Suprapubic skin (tissue), 4 donors: Measurements from ENCODE around the gene RAE1. TPM values are rescaled to one million over a fixed set of nuclear protein-coding genes. Genes with fewer than 3 reads are reported as not detected.
"Not testable (repeated sequence)": the region's sequence is repeated elsewhere in the genome, so short reads cannot be mapped to it uniquely, and the experiment has no call there.

Experiments used
- DNase-seq, 2 donors: peaks; one replicate each; pipeline ENCODE4 v3.0.0-alpha.2; 2019; ENCODE audit warnings: low spot score in 2 of 2
- H3K27ac ChIP-seq: fragments of 200-600 bp; sonication (generic); one replicate; pipeline ENCODE4 v1.5.1; 2019
- H3K27me3 ChIP-seq: fragments of 200-600 bp; sonication (generic); one replicate; pipeline ENCODE4 v1.5.1; 2019
- H3K36me3 ChIP-seq: fragments of 200-600 bp; sonication (generic); one replicate; pipeline ENCODE4 v1.5.1; 2019
- H3K4me1 ChIP-seq: fragments of 200-600 bp; sonication (generic); one replicate; pipeline ENCODE4 v1.5.1; 2019
- H3K4me3 ChIP-seq: fragments of 200-600 bp; sonication (generic); one replicate; pipeline ENCODE4 v1.5.1; 2019; ENCODE audit warnings: mild to moderate bottlenecking
- H3K9me3 ChIP-seq: fragments of 200-600 bp; sonication (generic); one replicate; pipeline ENCODE4 v1.5.1; 2019
- EP300 ChIP-seq: sonication (generic); formaldehyde crosslinking; IDR thresholded peaks from one replicate; pipeline ENCODE4 v1.6.1; 2017; ENCODE audit warnings: antibody characterized with exemption
- POLR2A ChIP-seq, 2 donors: fragments of 450-650 bp; IDR thresholded peaks; one replicate each; pipeline ENCODE4 v1.6.1; 2017; ENCODE audit warnings: antibody characterized with exemption in 2 of 2, mild to moderate bottlenecking in 2 of 2, moderate library complexity in 2 of 2
- POLR2AphosphoS5 ChIP-seq, 3 donors: sonication (generic); formaldehyde crosslinking; IDR thresholded peaks; one replicate each; pipeline ENCODE4 v1.6.1; 2017; ENCODE audit warnings: antibody characterized with exemption in 3 of 3
- WGBS: methylation state at CpG from one replicate; pipeline ENCODE4 v1.1.5; 2018; 5-methylcytosine and 5-hydroxymethylcytosine counted together
- total RNA-seq, 4 donors: library from RNA; depleted of rRNA; stranded (reverse); fragments of >200 nt; gene quantifications; one replicate each; pipeline ENCODE4 v1.1.0, GENCODE V29; 2016
- TF ChIP-seq, protein P1 (sequence below), 2 donors: fragments of 200-600 bp in 1 of 2; fragments of 450-650 bp in 1 of 2; sonication (generic) in 1 of 2; IDR thresholded peaks; one replicate each; pipeline ENCODE4 v1.5.1; 2016 to 2019; ENCODE audit warnings: antibody characterized with exemption in 2 of 2, mild to moderate bottlenecking in 1 of 2, moderate library complexity in 1 of 2

RAE1 gene
- total RNA-seq, 4 donors from 2014 or later = 31.2 to 45.1 (median 37.2) TPM

DNA sequence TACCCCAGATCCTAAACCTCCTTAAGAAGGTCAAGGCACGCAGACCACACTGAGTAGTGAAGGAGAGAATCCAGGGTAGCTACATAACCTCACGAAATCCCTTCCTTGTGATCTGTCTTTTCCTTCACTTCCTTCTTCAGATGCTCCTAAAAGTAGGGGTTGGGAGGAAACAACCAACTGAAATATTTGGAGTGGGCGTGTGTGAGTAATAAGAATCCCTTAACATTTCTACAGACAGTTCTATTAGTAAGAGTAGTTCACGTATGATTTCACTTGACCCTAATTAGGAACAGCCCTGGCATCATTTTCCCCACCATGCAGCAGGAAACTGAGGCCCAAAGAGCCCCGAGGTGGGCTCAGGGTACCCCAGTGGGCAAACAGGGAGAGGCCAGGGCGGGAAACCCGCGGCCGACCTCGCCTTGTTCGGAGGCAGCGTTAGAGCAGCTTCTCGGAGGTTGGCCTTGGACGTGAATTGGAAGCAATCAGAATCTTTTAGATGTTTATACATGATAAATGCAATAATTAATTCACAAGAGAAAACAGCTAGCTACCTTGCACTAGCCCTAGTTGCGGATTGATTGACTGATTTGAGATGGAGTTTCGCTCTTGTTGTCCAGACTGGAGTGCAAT is 859 bp upstream of the RAE1 start:
- Histone ChIP-seq H3K36me3 (peaks cover 4% of the 10 kb centered on the region), H3K4me3 (no peak overlapping the region), H3K4me1 (peaks cover 21% of the 10 kb centered on the region), H3K9me3 (no peaks in the 10 kb centered on the region), H3K27me3 (no peaks in the 10 kb centered on the region), H3K27ac (no peak overlapping the region)
- no peak for TF ChIP-seq POLR2A (IDR thresholded peaks at IDR 0.05)
- no peak for TF ChIP-seq EP300
- TF ChIP-seq, protein P1, sequence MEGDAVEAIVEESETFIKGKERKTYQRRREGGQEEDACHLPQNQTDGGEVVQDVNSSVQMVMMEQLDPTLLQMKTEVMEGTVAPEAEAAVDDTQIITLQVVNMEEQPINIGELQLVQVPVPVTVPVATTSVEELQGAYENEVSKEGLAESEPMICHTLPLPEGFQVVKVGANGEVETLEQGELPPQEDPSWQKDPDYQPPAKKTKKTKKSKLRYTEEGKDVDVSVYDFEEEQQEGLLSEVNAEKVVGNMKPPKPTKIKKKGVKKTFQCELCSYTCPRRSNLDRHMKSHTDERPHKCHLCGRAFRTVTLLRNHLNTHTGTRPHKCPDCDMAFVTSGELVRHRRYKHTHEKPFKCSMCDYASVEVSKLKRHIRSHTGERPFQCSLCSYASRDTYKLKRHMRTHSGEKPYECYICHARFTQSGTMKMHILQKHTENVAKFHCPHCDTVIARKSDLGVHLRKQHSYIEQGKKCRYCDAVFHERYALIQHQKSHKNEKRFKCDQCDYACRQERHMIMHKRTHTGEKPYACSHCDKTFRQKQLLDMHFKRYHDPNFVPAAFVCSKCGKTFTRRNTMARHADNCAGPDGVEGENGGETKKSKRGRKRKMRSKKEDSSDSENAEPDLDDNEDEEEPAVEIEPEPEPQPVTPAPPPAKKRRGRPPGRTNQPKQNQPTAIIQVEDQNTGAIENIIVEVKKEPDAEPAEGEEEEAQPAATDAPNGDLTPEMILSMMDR (IDR thresholded peaks at IDR 0.05) = no peak
- no peak for TF ChIP-seq POLR2AphosphoS5 (IDR thresholded peaks at IDR 0.05)
- DNase-seq = no peak
- WGBS = 73% methylated on average over 16 of the region's 16 CpGs

DNA sequence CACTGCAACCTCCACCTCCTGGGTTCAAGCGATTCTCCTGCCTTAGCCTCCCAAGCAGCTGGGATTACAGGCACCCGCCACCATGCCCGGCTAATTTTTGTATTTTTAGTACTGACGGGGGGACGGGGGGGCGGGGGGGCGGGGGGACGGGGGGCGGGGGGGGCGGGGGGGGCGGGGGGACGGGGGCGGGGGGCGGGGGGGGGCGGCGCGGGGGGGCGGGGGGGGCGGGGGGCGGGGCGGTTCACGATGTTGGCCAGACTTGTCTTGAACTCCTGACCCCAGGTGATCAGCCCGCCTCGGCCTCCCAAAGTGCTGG is 371 bp upstream of the RAE1 start:
- H3K27ac ChIP-seq = peak overlapping the region; percentile 84

GRCh38 chr20:57352305-57352704 is 1.2 kb downstream of the RAE1 start:
- Histone ChIP-seq H3K9me3 (no peaks in the 10 kb centered on the region), H3K27me3 (no peaks in the 10 kb centered on the region), H3K4me3 (peak overlapping the region; percentile 95), H3K4me1 (peaks cover 21% of the 10 kb centered on the region), H3K36me3 (peaks cover 4% of the 10 kb centered on the region), H3K27ac (no peak overlapping the region)
- DNase-seq = no peak
- 66% methylated on average over 6 of the region's 6 CpGs for WGBS
- TF ChIP-seq POLR2AphosphoS5 (IDR thresholded peaks at IDR 0.05) = no peak
- TF ChIP-seq, protein P1 (IDR thresholded peaks at IDR 0.05) = no peak
- no peak for TF ChIP-seq POLR2A (IDR thresholded peaks at IDR 0.05)
- TF ChIP-seq EP300 = no peak

More for the DNA sequence above, 371 bp upstream of the RAE1 start:
- Histone ChIP-seq H3K4me1 (peaks cover 21% of the 10 kb centered on the region), H3K4me3 (peak overlapping the region; percentile 95)
- H3K36me3 ChIP-seq, DNase-seq, H3K27me3 ChIP-seq, H3K9me3 ChIP-seq: not testable (repeated sequence)
- WGBS = 51% methylated on average over 2 of the region's 24 CpGs

DNA sequence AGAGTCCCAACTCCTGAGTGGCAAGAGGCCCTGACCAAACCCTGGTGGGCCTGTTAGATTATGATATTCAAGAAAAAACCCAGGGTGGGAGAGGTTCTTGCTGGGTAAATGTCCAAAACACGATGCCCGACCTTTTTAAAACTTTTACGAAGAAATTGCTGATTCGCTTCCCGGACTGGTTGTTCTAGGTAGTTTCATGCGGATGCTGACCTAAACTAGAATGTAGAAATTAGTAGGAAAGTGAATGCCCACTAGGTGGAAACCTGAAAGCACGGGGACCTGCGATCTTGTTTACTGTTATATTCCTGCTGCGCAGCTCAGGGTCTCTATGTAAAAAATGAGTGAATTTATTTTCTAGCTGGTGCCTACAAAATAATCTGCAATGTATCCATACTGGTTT is 2.3 kb downstream of the RAE1 start:
- TF ChIP-seq EP300 (no peak), POLR2A (IDR thresholded peaks at IDR 0.05) (no peak), POLR2AphosphoS5 (IDR thresholded peaks at IDR 0.05) (no peak)
- TF ChIP-seq, protein P1 (IDR thresholded peaks at IDR 0.05) = no peak
- WGBS = 88% methylated on average over 9 of the region's 9 CpGs
- no peaks in the 10 kb centered on the region for H3K27me3 ChIP-seq
- peaks cover 4% of the 10 kb centered on the region for H3K36me3 ChIP-seq
- H3K4me1 ChIP-seq = peaks cover 21% of the 10 kb centered on the region
- no peak for DNase-seq
- no peaks in the 10 kb centered on the region for H3K9me3 ChIP-seq
- H3K27ac ChIP-seq = no peak overlapping the region
- H3K4me3 ChIP-seq = no peak overlapping the region

DNA sequence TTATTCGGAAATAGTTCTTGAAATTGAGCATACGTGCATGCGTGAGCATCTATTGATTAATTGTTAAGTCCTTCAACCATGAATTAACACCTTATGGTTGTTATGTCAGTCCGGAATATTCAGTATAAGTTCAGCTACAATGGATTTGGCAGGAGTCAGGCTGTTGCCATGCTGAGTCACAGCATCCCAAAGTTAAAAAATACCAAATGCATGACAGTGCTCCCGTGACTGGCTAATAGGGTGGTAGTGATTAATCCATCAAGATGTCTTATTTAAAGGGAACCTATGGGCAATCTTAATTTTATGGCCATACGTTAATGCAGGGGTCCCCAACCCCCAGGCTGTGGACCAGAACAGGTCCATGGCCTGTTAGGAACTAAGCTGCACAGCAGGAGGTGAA is 10.5 kb downstream of the RAE1 start:
- WGBS = 82% methylated on average over 6 of the region's 6 CpGs
- Histone ChIP-seq H3K4me1 (no peaks in the 10 kb centered on the region), H3K4me3 (no peak overlapping the region), H3K36me3 (peaks cover 42% of the 10 kb centered on the region), H3K9me3 (no peaks in the 10 kb centered on the region), H3K27ac (no peak overlapping the region), H3K27me3 (no peaks in the 10 kb centered on the region)
- no peak for DNase-seq
- TF ChIP-seq EP300 = no peak
- TF ChIP-seq POLR2A (IDR thresholded peaks at IDR 0.05) = no peak
- TF ChIP-seq POLR2AphosphoS5 (IDR thresholded peaks at IDR 0.05) = no peak
- TF ChIP-seq, protein P1 (IDR thresholded peaks at IDR 0.05) = no peak

GRCh38 chr20:57364451-57364850 is 13.4 kb downstream of the RAE1 start:
- H3K27me3 ChIP-seq = no peaks in the 10 kb centered on the region
- TF ChIP-seq, protein P1 (IDR thresholded peaks at IDR 0.05) = no peak
- TF ChIP-seq EP300 = no peak
- no peak for TF ChIP-seq POLR2A (IDR thresholded peaks at IDR 0.05)
- TF ChIP-seq POLR2AphosphoS5 (IDR thresholded peaks at IDR 0.05) = no peak
- no peak overlapping the region for H3K4me3 ChIP-seq
- peaks cover 72% of the 10 kb centered on the region for H3K36me3 ChIP-seq
- no peak for DNase-seq
- H3K4me1 ChIP-seq = no peaks in the 10 kb centered on the region
- H3K27ac ChIP-seq = no peak overlapping the region
- H3K9me3 ChIP-seq = no peaks in the 10 kb centered on the region
